Small intestine (tissue), 7 donors: Measurements from ENCODE around the gene RCOR2. TPM values are rescaled to one million over a fixed set of nuclear protein-coding genes. Genes with fewer than 3 reads are reported as not detected.

Experiments used
- DNase-seq, 2 donors: peaks; one replicate each; pipeline versions ENCODE4 v3.0.0 to v3.0.0-alpha.2; 2013
- FAIRE-seq: peaks from 2 replicates; lab custom pipeline; 2012; peaks lifted over from hg19 to GRCh38; lab: Jason Lieb, UNC
- H3K27ac ChIP-seq, 3 donors: one replicate each; pipeline ENCODE4 v1.5.1; 2013; ENCODE audit warnings: low read length in 2 of 3, mild to moderate bottlenecking in 2 of 3, control low read depth in 1 of 3, inconsistent platforms in 1 of 3, low read depth in 1 of 3, moderate library complexity in 1 of 3
- H3K27me3 ChIP-seq, 3 donors: one replicate each; pipeline ENCODE4 v1.6.1; 2013; ENCODE audit warnings: low read length in 3 of 3, inconsistent platforms in 1 of 3; ENCODE audit not compliant: control insufficient read depth in 3 of 3, insufficient read depth in 3 of 3
- H3K36me3 ChIP-seq, 3 donors: one replicate each; pipeline ENCODE4 v1.6.1; 2013; ENCODE audit warnings: low read length in 3 of 3, inconsistent platforms in 1 of 3, low read depth in 1 of 3, mild to moderate bottlenecking in 1 of 3, moderate library complexity in 1 of 3; ENCODE audit not compliant: control insufficient read depth in 3 of 3, insufficient read depth in 2 of 3
- H3K4me1 ChIP-seq, 3 donors: one replicate each; pipeline ENCODE4 v1.6.1; 2013; ENCODE audit warnings: low read length in 2 of 3, inconsistent platforms in 1 of 3, low read depth in 1 of 3, mild to moderate bottlenecking in 1 of 3, moderate library complexity in 1 of 3; ENCODE audit not compliant: control insufficient read depth in 3 of 3, insufficient read depth in 2 of 3
- H3K4me3 ChIP-seq, 3 donors: one replicate each; pipeline ENCODE4 v1.5.1; 2013; ENCODE audit warnings: low read length in 3 of 3, control low read depth in 1 of 3, inconsistent platforms in 1 of 3, low read depth in 1 of 3, mild to moderate bottlenecking in 1 of 3, moderate library complexity in 1 of 3
- H3K9me3 ChIP-seq, 2 donors: one replicate each; pipeline ENCODE4 v1.6.1; 2013; ENCODE audit warnings: low read depth in 1 of 2, low read length in 1 of 2; ENCODE audit not compliant: control insufficient read depth in 2 of 2, insufficient read depth in 1 of 2
- WGBS, 3 donors: extraction: QIAGEN DNeasy Blood & Tissue Kit; methylation state at CpG; one replicate each; pipeline ENCODE4 v1.1.7; 2013; 5-methylcytosine and 5-hydroxymethylcytosine counted together
- polyA plus RNA-seq, 4 donors: library from polyadenylated mRNA; stranded (reverse) in 3 of 4; unstranded in 1 of 4; fragments of 200-250 nt in 3 of 4; fragments of 120-200 nt in 1 of 4; gene quantifications; one replicate each; pipeline versions ENCODE4 v1.2.1 to v1.2.3, GENCODE V29; 2013
- donor health status: healthy with polysubstance abuse.
- donor health status: control.
- donor health status: control.
- donor health status: Bipolar disorder and iron deficiency.
- donor health status: healthy.

Gene RCOR2
- polyA plus RNA-seq, 4 donors = 1.3 to 5.0 (median 2.1) TPM; not detected in 1

DNA sequence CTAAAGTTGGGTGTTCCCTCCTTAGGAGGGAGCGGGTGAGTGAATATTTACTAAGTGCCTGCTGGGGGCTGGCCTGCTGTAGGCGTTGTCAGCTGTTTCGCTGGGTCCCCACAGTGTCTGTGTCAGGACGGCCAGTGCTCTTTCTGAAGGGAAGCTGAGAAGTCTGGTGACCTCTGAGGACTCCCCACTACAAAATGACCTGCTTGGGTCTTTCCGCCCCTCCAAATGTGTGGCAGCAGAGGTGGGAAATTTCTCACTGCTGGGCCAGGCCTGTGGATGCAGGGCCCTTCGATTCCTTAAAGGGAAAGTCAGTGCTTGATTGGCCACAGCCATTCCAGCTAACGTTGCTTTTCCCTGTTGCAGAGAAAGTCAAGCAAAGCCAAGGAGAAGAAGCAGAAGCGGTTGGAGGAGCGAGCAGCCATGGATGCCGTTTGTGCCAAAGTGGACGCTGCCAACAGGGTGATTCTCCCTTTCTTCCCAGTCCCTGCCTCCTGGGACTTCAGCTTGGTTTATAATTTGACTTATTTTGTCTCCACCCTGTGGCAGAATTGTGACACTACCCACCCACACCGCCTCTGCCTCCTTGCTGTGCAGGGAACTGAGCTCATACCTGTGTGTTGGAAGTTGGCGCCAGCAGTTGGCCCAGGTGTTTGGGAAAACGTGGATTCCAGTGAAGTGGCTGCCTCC lies 28.7 kb upstream of the RCOR2 start:
- H3K36me3 ChIP-seq = peaks cover 0 to 40% (median 2%) of the 10 kb centered on the region in 3 donors
- H3K27me3 ChIP-seq = no peaks in the 10 kb centered on the region
- H3K27ac ChIP-seq = peak overlapping the region; percentile 8 to 52 (median 13)
- peaks cover 0 to 24% (median 15%) of the 10 kb centered on the region in 3 donors for H3K4me1 ChIP-seq
- FAIRE-seq = no peak
- peak; percentile 82 to 83 for DNase-seq
- H3K4me3 ChIP-seq = no peak overlapping the region
- H3K9me3 ChIP-seq = no peaks in the 10 kb centered on the region
- WGBS, 3 donors = 38 to 48% (median 38%) methylated on average over 14 of the region's 14 CpGs

DNA sequence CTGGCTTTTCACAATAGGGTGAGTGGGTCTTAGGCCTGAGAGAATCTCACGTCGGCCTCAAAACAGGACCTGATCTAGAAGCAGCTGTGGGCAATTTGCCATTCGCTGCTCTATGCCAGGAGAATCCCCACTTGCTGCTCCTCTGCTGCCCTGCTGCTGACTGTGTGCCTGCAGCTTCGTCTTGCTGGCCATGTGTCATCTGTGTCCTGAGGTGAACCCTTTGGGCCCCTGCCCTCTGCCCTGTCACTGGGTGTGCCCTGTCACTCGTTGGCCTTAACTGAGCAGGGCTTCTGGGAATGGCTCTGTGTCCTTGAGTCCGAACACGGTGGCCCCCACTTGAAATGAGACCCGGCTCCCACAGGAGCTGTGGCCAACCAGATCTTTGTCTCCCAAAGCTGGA lies 28.0 kb upstream of the RCOR2 start:
- H3K4me3 ChIP-seq = no peak overlapping the region
- peaks cover 0 to 24% (median 15%) of the 10 kb centered on the region in 3 donors for H3K4me1 ChIP-seq
- H3K27ac ChIP-seq = peak overlapping the region in 2 of 3 donors; percentile 8 to 52
- 41 to 54% (median 46%) methylated on average over 8 of the region's 8 CpGs for WGBS, 3 donors
- peaks cover 0 to 38% (median 2%) of the 10 kb centered on the region in 3 donors for H3K36me3 ChIP-seq
- H3K9me3 ChIP-seq = no peaks in the 10 kb centered on the region
- H3K27me3 ChIP-seq = no peaks in the 10 kb centered on the region
- peak; percentile 61 to 79 for DNase-seq
- FAIRE-seq = no peak

DNA sequence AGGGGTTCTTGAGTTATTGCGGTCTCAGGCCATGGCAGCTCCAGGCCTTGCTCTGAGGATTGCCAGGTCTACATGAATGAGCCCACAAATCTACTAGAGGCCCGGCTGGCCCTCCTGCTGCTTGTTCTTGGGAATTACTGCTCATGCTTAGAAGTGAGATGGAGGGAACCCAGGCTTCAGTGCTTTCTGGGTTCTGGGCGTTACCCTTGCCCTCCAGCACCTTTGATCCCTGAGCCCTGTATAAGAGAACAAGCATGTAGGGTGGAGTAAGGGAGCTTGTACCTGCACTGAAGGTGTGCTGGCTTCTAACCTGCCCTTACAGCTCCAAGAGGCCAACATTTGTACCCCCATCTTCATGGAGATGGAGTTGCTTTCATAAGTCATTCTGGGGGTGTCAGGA lies 25.8 kb upstream of the RCOR2 start:
- Histone ChIP-seq H3K4me1 (peaks cover 0 to 28% (median 15%) of the 10 kb centered on the region in 3 donors), H3K27ac (peak overlapping the region in 2 of 3 donors; percentile 30 to 79)

DNA sequence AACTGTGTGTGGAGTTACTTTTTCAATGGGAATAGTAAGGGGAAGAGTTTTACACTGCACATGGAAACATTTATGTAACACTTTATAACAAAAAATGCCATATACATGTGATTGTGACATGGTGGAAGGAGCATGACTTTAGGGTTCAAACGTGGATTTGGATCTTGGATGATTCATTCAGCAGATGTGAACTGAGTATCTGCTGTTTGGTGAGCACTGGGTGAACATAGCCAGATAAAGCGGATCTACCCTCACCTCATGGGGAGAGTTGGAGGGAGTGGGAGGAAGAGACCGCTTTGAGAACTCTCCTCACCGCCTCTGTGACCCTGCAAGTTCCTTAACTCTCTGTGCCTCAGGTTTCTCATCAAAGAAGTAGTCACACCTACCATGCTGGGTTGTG lies 24.9 kb upstream of the RCOR2 start:
- Histone ChIP-seq H3K36me3 (peaks cover 0 to 24% (median 2%) of the 10 kb centered on the region in 3 donors), H3K4me3 (no peak overlapping the region), H3K9me3 (no peaks in the 10 kb centered on the region), H3K27ac (peak overlapping the region in 1 of 3 donors; percentile 79), H3K4me1 (peaks cover 0 to 28% (median 15%) of the 10 kb centered on the region in 3 donors), H3K27me3 (no peaks in the 10 kb centered on the region)
- FAIRE-seq (no peak), DNase-seq (no peak)
- WGBS, 3 donors = 72 to 89% (median 81%) methylated on average over 4 of the region's 4 CpGs

More for the DNA sequence above, 25.8 kb upstream of the RCOR2 start:
- no peak for FAIRE-seq
- H3K36me3 ChIP-seq = peaks cover 0 to 30% (median 2%) of the 10 kb centered on the region in 3 donors
- WGBS, 3 donors = 52 to 75% (median 59%) methylated on average over 3 of the region's 3 CpGs
- H3K27me3 ChIP-seq = no peaks in the 10 kb centered on the region
- no peaks in the 10 kb centered on the region for H3K9me3 ChIP-seq
- DNase-seq = peak in 1 of 2 donors; percentile 91
- H3K4me3 ChIP-seq = no peak overlapping the region

DNA sequence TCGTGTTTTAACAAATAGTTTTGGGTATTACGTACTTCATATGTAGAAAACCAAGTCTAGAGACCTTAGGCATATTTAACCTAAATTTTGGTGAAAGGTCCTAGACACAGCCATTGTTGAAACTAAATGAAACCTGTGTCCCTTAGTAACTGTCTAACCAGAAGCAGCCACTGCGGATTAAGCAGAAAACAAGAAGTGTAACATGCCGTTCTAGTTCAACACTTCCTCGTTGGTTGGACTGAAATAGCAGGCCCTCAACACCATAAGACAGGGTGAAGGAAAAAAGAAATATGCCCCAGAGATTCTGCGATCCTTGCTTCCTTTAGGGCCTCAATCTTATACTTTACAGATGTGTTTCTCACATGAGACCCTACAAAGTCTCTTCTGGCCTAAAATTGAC lies 23.8 kb upstream of the RCOR2 start:
- H3K27me3 ChIP-seq = no peaks in the 10 kb centered on the region
- H3K36me3 ChIP-seq = peaks cover 0 to 13% (median 2%) of the 10 kb centered on the region in 3 donors
- no peak overlapping the region for H3K4me3 ChIP-seq
- H3K4me1 ChIP-seq = peaks cover 0 to 28% (median 15%) of the 10 kb centered on the region in 3 donors
- H3K9me3 ChIP-seq = no peaks in the 10 kb centered on the region
- FAIRE-seq (no peak), DNase-seq (no peak)
- no peak overlapping the region for H3K27ac ChIP-seq
- WGBS, 3 donors = 79 to 88% (median 80%) methylated on average over 6 of the region's 6 CpGs

DNA sequence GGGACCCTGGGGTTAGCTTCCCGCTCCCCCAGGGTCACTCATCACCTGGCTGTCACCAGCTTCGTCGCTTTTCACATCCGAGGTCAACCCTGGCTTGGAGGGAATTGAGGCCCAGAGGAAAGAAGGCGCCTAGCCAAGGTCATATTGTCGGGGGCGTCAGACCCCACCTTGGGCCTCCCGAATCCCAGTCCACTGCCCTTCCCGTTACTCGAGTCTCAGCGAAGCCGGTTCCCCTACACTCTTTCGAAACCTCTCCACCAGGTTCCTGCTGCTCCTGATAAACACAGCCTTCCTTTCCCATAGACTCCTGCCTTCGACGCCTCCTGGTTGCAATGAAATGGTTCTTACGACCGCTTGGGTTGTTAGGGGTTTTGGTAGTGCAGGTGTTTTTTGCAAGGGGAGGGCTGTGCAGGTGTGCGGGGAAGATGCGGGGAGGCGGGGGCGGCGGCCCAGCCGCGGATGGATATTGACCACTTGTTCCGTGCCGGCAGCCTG lies 22.5 kb upstream of the RCOR2 start:
- WGBS, 3 donors = 0 to 3% (median 1%) methylated on average over 25 to 26 of the region's 26 CpGs
- H3K9me3 ChIP-seq = no peaks in the 10 kb centered on the region
- H3K4me3 ChIP-seq = peak overlapping the region; percentile 70 to 89 (median 76)
- no peaks in the 10 kb centered on the region for H3K27me3 ChIP-seq
- H3K36me3 ChIP-seq = peaks cover 0 to 13% (median 2%) of the 10 kb centered on the region in 3 donors
- peaks cover 0 to 16% (median 9%) of the 10 kb centered on the region in 3 donors for H3K4me1 ChIP-seq
- DNase-seq = peak; percentile 49 to 67
- no peak for FAIRE-seq
- peak overlapping the region; percentile 1 to 73 (median 68) for H3K27ac ChIP-seq

DNA sequence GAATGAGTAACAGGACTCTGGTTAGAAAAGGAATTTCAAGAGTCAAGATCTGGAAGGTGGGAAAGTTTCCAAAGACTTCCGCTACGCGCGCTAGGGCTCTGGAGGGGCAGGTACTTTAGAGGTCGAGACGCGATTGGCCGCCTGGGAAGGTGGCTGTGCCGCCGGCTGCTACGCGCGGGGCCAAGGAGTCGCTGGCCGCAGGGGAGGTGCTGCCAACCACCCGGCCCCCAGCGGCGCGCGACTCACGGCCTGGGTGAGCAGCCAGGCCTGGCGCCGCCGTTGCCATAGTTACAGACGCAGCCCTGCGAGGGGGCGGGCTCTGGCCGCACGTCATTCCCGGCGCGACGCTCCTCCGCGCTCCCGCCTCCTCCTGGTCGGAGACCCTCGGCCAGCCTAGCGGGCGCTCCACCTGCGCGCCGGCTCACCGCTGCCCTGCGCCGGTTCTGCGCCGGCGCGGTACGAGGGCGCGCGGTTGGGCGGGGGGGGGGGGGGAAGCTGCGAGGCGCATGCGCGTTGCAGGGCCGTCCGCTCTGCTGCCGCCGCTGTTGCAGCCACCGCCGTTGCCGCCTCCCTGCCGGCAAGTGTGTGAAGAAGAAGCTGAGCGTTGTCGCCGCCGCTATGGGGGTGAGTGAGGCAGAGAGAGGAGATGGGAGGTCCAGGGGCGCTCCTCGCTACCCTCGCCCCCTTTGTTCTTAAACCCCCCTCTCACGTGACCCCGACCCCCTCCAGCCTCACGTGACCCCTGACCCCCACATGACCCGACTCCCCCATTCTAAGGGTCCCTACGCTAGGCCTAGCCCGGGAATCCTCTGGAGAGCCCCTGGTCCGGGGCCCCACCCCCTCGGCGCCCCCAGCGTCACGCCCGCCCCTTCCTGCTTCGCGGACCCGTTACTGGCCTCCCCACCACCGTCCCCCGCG lies 21.8 kb upstream of the RCOR2 start, which contains the start of gene NAA40:
Gene NAA40, plus strand, starts transcription at position 524 of the 918 bp plus-strand sequence. Its CDS starts 95 bp downstream, at position 619.
- no peak for FAIRE-seq
- WGBS, 3 donors = 0 to 1% (median 0%) methylated on average over 52 to 90 of the region's 92 CpGs
- peaks cover 0 to 16% (median 4%) of the 10 kb centered on the region in 3 donors for H3K4me1 ChIP-seq
- peak within 1 kb of the TSS; percentile 68 to 93 (median 73) for H3K27ac ChIP-seq
- DNase-seq = peak; percentile 92 to 99
- peaks cover 0 to 8% (median 2%) of the 10 kb centered on the region in 3 donors for H3K36me3 ChIP-seq
- peak within 1 kb of the TSS; percentile 70 to 89 (median 76) for H3K4me3 ChIP-seq
- no peaks in the 10 kb centered on the region for H3K27me3 ChIP-seq
- no peaks in the 10 kb centered on the region for H3K9me3 ChIP-seq
